WTC11 (cell line): ENCODE results near the gene WDFY4. TPM values are rescaled to one million over a fixed set of nuclear protein-coding genes. Genes with fewer than 3 reads are reported as not detected.

ENCODE experiments used
- ATAC-seq: fragments of 200-7000 bp; cut with Tn5 transposase; 2 replicates; pipeline ENCODE4 v1.10.0; 2021; ENCODE audit warnings: mild to moderate bottlenecking, moderate library complexity
- CTCF ChIA-PET: fragments of 300-600 bp; sonication (Branson Sonifier 250); formaldehyde crosslinking; loops from one replicate; lab custom pipeline; 2021; ENCODE audit warnings: antibody characterized with exemption; lab: Charles Lee
- POLR2A ChIA-PET: fragments of 350-600 bp; sonication (Branson Sonifier 250); formaldehyde crosslinking; loops from one replicate; lab custom pipeline; 2021; ENCODE audit warnings: antibody characterized with exemption; lab: Charles Lee
- DNase-seq: peaks from one replicate; pipeline ENCODE4 v3.0.0; 2021; ENCODE audit warnings: low spot score
- H3K27ac Mint-ChIP-seq: 2 replicates; pipeline ENCODE4 v1.8.0; 2021; ENCODE audit warnings: mixed read lengths
- H3K27me3 Mint-ChIP-seq: 2 replicates; pipeline ENCODE4 v1.8.0; 2021; ENCODE audit warnings: low read depth, mild to moderate bottlenecking, moderate library complexity, mixed read lengths
- H3K36me3 Mint-ChIP-seq: 2 replicates; pipeline ENCODE4 v1.8.0; 2021; ENCODE audit warnings: mixed read lengths
- H3K4me1 Mint-ChIP-seq: 2 replicates; pipeline ENCODE4 v1.8.0; 2022; ENCODE audit warnings: mixed read lengths
- H3K4me3 Mint-ChIP-seq: 2 replicates; pipeline ENCODE4 v1.8.0; 2021; ENCODE audit warnings: mild to moderate bottlenecking, moderate library complexity, mixed read lengths
- H3K9me3 Mint-ChIP-seq: 2 replicates; pipeline ENCODE4 v1.8.0; 2021; ENCODE audit warnings: mixed read lengths
- EMX1 ChIP-seq: fragments of 250-450 bp; sonication (Bioruptor Pico); IDR thresholded peaks from 2 replicates; pipeline ENCODE4 v1.8.0; 2021; ENCODE audit warnings: mild to moderate bottlenecking
- ESRRA ChIP-seq: sonication (generic); formaldehyde crosslinking; IDR thresholded peaks from 2 replicates; pipeline ENCODE4 v1.8.1; 2022; ENCODE audit warnings: mild to moderate bottlenecking, missing genetic modification reagents, borderline replicate concordance
- JAZF1 ChIP-seq: fragments of 250-450 bp; sonication (Bioruptor Pico); IDR thresholded peaks from 2 replicates; pipeline ENCODE4 v1.9.0; 2021; ENCODE audit warnings: moderate library complexity, mild to moderate bottlenecking, inconsistent platforms
- JUN ChIP-seq: sonication (generic); formaldehyde crosslinking; IDR thresholded peaks from 2 replicates; pipeline ENCODE4 v1.8.0; 2023; ENCODE audit warnings: mild to moderate bottlenecking, missing genetic modification reagents
- KAT7 ChIP-seq: sonication (generic); formaldehyde crosslinking; IDR thresholded peaks from 2 replicates; pipeline ENCODE4 v1.8.1; 2023; ENCODE audit warnings: missing genetic modification reagents, mild to moderate bottlenecking, borderline replicate concordance
- NFE2L1 ChIP-seq: sonication (generic); formaldehyde crosslinking; IDR thresholded peaks from 2 replicates; pipeline ENCODE4 v1.8.1; 2023; ENCODE audit warnings: missing genetic modification reagents
- RELA ChIP-seq: sonication (generic); formaldehyde crosslinking; IDR thresholded peaks from 2 replicates; pipeline ENCODE4 v1.8.1; 2022; ENCODE audit warnings: missing genetic modification reagents, mild to moderate bottlenecking, borderline replicate concordance
- SP1 ChIP-seq: sonication (generic); formaldehyde crosslinking; conservative IDR thresholded peaks from 2 replicates; pipeline ENCODE4 v1.8.1; 2022; ENCODE audit warnings: missing genetic modification reagents
- total RNA-seq: library from RNA; stranded (reverse); gene quantifications from 3 replicates; pipeline ENCODE4 v1.2.3, GENCODE V29; 2021
- TF ChIP-seq, protein P1 (sequence below): sonication (generic); formaldehyde crosslinking; IDR thresholded peaks from 2 replicates; pipeline ENCODE4 v1.8.1; 2022; ENCODE audit warnings: low read depth, missing genetic modification reagents, borderline replicate concordance
- TF ChIP-seq, protein P2 (sequence below): fragments of 250-450 bp; sonication (Bioruptor Pico); IDR thresholded peaks from 2 replicates; pipeline ENCODE4 v1.9.0; 2021; ENCODE audit warnings: moderate library complexity, mild to moderate bottlenecking, inconsistent platforms, borderline replicate concordance
- TF ChIP-seq, protein P3 (sequence below): fragments of 250-450 bp; sonication (Bioruptor Pico); IDR thresholded peaks from 2 replicates; pipeline ENCODE4 v1.9.0; 2021; ENCODE audit warnings: mild to moderate bottlenecking
- TF ChIP-seq, protein P4 (sequence below): fragments of 250-450 bp; sonication (Bioruptor Pico); IDR thresholded peaks from 2 replicates; pipeline ENCODE4 v1.9.0; 2021; ENCODE audit warnings: mild to moderate bottlenecking, borderline replicate concordance
- TF ChIP-seq, protein P5 (sequence below): sonication (generic); formaldehyde crosslinking; IDR thresholded peaks from 2 replicates; pipeline ENCODE4 v1.8.0; 2022; ENCODE audit warnings: mild to moderate bottlenecking, missing genetic modification reagents
- TF ChIP-seq, protein P6 (sequence below): fragments of 250-450 bp; sonication (Bioruptor Pico); conservative IDR thresholded peaks from 2 replicates; pipeline ENCODE4 v1.9.0; 2021; ENCODE audit warnings: mild to moderate bottlenecking
- TF ChIP-seq, protein P7 (sequence below): sonication (generic); formaldehyde crosslinking; IDR thresholded peaks from 2 replicates; pipeline ENCODE4 v1.8.1; 2023; ENCODE audit warnings: mild to moderate bottlenecking, missing genetic modification reagents, moderate library complexity
- TF ChIP-seq, protein P8 (sequence below): sonication (generic); formaldehyde crosslinking; conservative IDR thresholded peaks from 2 replicates; pipeline ENCODE4 v1.8.1; 2023; ENCODE audit warnings: mild to moderate bottlenecking, low read depth, missing genetic modification reagents, moderate library complexity
- TF ChIP-seq, protein P9 (sequence below): sonication (generic); formaldehyde crosslinking; IDR thresholded peaks from 2 replicates; pipeline ENCODE4 v1.8.0; 2023; ENCODE audit warnings: missing genetic modification reagents
- TF ChIP-seq, protein P10 (sequence below): sonication (generic); formaldehyde crosslinking; IDR thresholded peaks from 2 replicates; pipeline ENCODE4 v1.8.0; 2022; ENCODE audit warnings: mild to moderate bottlenecking, missing genetic modification reagents

Gene WDFY4
- total RNA-seq, 1 experiment from 2014 or later = 0.13 TPM

DNA sequence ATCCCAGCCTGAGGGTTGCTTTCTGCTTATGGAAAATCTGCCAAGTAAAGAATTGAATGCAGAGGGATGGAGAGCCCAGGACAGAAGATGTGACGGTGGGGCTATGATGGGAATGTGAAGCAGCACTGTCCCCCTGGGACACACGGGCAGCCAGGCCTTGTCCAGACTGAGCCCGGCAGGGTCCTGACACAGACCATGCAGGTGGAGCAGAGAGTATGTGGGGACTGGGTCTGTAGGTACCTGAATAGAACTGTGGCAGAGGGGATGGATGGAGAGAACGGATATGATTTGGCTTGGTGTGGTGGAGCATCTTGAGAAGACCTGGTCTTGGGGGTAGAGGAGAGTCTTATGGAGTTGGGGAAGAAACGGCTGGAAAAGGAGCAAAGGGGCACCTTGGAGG, 255.7 kb downstream of the WDFY4 start (continued):
- TF ChIP-seq, protein P1, sequence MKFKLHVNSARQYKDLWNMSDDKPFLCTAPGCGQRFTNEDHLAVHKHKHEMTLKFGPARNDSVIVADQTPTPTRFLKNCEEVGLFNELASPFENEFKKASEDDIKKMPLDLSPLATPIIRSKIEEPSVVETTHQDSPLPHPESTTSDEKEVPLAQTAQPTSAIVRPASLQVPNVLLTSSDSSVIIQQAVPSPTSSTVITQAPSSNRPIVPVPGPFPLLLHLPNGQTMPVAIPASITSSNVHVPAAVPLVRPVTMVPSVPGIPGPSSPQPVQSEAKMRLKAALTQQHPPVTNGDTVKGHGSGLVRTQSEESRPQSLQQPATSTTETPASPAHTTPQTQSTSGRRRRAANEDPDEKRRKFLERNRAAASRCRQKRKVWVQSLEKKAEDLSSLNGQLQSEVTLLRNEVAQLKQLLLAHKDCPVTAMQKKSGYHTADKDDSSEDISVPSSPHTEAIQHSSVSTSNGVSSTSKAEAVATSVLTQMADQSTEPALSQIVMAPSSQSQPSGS (CRISPR knock-in tag) = no peak
- TF ChIP-seq ESRRA (CRISPR knock-in tag) = no peak
- TF ChIP-seq, protein P2, sequence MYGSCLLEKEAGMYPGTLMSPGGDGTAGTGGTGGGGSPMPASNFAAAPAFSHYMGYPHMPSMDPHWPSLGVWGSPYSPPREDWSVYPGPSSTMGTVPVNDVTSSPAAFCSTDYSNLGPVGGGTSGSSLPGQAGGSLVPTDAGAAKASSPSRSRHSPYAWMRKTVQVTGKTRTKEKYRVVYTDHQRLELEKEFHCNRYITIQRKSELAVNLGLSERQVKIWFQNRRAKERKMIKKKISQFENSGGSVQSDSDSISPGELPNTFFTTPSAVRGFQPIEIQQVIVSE = no peak
- no peak for TF ChIP-seq SP1
- TF ChIP-seq, protein P3, sequence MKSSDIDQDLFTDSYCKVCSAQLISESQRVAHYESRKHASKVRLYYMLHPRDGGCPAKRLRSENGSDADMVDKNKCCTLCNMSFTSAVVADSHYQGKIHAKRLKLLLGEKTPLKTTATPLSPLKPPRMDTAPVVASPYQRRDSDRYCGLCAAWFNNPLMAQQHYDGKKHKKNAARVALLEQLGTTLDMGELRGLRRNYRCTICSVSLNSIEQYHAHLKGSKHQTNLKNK (CRISPR knock-in tag) = no peak
- TF ChIP-seq, protein P4, sequence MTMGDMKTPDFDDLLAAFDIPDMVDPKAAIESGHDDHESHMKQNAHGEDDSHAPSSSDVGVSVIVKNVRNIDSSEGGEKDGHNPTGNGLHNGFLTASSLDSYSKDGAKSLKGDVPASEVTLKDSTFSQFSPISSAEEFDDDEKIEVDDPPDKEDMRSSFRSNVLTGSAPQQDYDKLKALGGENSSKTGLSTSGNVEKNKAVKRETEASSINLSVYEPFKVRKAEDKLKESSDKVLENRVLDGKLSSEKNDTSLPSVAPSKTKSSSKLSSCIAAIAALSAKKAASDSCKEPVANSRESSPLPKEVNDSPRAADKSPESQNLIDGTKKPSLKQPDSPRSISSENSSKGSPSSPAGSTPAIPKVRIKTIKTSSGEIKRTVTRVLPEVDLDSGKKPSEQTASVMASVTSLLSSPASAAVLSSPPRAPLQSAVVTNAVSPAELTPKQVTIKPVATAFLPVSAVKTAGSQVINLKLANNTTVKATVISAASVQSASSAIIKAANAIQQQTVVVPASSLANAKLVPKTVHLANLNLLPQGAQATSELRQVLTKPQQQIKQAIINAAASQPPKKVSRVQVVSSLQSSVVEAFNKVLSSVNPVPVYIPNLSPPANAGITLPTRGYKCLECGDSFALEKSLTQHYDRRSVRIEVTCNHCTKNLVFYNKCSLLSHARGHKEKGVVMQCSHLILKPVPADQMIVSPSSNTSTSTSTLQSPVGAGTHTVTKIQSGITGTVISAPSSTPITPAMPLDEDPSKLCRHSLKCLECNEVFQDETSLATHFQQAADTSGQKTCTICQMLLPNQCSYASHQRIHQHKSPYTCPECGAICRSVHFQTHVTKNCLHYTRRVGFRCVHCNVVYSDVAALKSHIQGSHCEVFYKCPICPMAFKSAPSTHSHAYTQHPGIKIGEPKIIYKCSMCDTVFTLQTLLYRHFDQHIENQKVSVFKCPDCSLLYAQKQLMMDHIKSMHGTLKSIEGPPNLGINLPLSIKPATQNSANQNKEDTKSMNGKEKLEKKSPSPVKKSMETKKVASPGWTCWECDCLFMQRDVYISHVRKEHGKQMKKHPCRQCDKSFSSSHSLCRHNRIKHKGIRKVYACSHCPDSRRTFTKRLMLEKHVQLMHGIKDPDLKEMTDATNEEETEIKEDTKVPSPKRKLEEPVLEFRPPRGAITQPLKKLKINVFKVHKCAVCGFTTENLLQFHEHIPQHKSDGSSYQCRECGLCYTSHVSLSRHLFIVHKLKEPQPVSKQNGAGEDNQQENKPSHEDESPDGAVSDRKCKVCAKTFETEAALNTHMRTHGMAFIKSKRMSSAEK = no peak
- no peak for TF ChIP-seq NFE2L1 (CRISPR knock-in tag)
- TF ChIP-seq, protein P5, sequence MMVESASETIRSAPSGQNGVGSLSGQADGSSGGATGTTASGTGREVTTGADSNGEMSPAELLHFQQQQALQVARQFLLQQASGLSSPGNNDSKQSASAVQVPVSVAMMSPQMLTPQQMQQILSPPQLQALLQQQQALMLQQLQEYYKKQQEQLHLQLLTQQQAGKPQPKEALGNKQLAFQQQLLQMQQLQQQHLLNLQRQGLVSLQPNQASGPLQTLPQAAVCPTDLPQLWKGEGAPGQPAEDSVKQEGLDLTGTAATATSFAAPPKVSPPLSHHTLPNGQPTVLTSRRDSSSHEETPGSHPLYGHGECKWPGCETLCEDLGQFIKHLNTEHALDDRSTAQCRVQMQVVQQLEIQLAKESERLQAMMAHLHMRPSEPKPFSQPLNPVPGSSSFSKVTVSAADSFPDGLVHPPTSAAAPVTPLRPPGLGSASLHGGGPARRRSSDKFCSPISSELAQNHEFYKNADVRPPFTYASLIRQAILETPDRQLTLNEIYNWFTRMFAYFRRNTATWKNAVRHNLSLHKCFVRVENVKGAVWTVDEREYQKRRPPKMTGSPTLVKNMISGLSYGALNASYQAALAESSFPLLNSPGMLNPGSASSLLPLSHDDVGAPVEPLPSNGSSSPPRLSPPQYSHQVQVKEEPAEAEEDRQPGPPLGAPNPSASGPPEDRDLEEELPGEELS (CRISPR knock-in tag) = no peak

DNA sequence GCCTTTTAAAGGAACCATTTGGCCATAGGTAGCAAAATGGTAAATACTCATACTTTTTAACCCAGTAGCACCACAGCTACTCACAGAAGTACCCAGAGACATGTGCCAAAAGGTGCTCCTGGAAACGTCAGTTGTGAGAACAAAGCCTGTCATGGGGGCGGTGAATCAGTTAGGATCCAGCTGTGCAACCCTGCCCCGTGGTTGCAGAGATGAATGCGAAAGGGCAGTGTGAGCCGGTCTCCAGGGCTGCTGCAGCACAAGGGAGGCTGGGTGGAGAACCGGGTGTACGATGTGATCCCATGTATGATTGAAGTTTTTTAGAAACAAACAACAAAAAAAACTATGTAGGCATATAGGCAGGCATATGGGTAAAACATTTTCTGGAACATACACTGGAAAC, 256.3 kb downstream of the WDFY4 start:
- ATAC-seq (no peak), DNase-seq (no peak)
- CTCF ChIA-PET = no interaction called here
- TF ChIP-seq SP1 (no peak), RELA (CRISPR knock-in tag) (no peak), JAZF1 (CRISPR knock-in tag) (no peak), KAT7 (CRISPR knock-in tag) (no peak), EMX1 (CRISPR knock-in tag) (no peak), JUN (CRISPR knock-in tag) (no peak)
- TF ChIP-seq, protein P6, sequence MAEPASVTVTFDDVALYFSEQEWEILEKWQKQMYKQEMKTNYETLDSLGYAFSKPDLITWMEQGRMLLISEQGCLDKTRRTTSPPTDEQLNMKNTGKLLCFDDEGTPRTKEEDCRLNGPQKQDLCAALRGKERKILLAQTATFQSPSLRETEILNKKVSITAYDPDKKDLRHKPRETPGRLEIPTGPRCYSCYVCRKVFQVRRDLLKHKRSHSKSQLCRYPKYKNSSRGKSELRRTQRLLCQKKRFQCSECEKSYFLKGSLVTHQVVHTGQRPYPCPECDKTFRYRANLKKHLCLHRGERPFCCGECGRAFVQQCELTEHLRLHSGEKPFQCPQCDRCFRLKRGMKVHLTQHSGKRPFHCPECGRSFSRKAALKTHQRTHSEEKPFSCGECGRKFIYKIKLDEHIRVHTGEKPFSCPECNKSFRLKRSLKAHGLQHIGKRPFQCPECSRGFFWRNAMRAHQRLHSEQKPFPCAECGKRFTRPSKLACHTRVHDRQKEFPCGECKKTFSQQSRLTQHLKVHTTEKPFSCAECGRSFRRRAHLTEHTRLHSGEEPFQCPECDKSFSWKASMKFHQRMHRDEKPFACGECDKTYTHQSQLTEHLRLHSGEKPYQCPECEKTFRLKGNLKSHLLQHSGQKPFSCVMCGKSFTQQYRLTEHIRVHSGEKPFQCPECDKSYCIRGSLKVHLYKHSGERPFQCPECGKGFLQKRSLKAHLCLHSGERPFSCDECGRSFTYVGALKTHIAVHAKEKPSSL (CRISPR knock-in tag) = no peak
- TF ChIP-seq, protein P7, sequence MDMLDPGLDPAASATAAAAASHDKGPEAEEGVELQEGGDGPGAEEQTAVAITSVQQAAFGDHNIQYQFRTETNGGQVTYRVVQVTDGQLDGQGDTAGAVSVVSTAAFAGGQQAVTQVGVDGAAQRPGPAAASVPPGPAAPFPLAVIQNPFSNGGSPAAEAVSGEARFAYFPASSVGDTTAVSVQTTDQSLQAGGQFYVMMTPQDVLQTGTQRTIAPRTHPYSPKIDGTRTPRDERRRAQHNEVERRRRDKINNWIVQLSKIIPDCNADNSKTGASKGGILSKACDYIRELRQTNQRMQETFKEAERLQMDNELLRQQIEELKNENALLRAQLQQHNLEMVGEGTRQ (CRISPR knock-in tag) = no peak
- TF ChIP-seq, protein P8, sequence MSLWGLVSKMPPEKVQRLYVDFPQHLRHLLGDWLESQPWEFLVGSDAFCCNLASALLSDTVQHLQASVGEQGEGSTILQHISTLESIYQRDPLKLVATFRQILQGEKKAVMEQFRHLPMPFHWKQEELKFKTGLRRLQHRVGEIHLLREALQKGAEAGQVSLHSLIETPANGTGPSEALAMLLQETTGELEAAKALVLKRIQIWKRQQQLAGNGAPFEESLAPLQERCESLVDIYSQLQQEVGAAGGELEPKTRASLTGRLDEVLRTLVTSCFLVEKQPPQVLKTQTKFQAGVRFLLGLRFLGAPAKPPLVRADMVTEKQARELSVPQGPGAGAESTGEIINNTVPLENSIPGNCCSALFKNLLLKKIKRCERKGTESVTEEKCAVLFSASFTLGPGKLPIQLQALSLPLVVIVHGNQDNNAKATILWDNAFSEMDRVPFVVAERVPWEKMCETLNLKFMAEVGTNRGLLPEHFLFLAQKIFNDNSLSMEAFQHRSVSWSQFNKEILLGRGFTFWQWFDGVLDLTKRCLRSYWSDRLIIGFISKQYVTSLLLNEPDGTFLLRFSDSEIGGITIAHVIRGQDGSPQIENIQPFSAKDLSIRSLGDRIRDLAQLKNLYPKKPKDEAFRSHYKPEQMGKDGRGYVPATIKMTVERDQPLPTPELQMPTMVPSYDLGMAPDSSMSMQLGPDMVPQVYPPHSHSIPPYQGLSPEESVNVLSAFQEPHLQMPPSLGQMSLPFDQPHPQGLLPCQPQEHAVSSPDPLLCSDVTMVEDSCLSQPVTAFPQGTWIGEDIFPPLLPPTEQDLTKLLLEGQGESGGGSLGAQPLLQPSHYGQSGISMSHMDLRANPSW (CRISPR knock-in tag) = no peak
- TF ChIP-seq, protein P9, sequence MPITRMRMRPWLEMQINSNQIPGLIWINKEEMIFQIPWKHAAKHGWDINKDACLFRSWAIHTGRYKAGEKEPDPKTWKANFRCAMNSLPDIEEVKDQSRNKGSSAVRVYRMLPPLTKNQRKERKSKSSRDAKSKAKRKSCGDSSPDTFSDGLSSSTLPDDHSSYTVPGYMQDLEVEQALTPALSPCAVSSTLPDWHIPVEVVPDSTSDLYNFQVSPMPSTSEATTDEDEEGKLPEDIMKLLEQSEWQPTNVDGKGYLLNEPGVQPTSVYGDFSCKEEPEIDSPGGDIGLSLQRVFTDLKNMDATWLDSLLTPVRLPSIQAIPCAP (CRISPR knock-in tag) = no peak
- TF ChIP-seq, protein P10, sequence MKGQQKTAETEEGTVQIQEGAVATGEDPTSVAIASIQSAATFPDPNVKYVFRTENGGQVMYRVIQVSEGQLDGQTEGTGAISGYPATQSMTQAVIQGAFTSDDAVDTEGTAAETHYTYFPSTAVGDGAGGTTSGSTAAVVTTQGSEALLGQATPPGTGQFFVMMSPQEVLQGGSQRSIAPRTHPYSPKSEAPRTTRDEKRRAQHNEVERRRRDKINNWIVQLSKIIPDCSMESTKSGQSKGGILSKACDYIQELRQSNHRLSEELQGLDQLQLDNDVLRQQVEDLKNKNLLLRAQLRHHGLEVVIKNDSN (CRISPR knock-in tag) = no peak

More for the DNA sequence above, 256.3 kb downstream of the WDFY4 start:
- H3K9me3 Mint-ChIP-seq = no peaks in the 10 kb centered on the region
- no peak overlapping the region for H3K4me3 Mint-ChIP-seq
- no peaks in the 10 kb centered on the region for H3K36me3 Mint-ChIP-seq
- peaks cover 4% of the 10 kb centered on the region; the same call in 1 of the 2 replicates for H3K4me1 Mint-ChIP-seq
- POLR2A ChIA-PET = no interaction called here
- no peak overlapping the region for H3K27ac Mint-ChIP-seq
- no peaks in the 10 kb centered on the region for H3K27me3 Mint-ChIP-seq
